Measurements from ENCODE around the gene CPLX1.

The CPLX1 gene

DNA sequence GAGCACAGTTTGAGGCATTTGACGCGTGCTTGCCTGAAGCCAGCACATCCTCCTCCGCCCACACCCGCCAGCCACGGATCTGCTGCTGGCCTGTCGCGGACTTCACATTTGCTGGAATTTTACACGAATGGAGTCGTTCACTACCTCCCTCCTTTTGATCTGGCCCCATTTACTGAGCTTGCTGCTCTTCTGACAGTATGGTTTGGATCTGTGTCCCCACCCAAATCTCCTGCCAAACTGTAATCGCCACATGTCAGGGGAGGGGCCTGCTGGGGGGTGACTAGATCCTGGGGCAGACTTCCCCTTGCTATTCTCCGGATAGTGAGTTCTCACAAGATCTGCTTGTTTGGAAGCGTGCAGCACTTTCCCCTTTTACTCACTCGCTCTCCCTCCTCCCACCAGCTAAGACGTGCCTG lies 19.9 kb upstream of the CPLX1 start:
- Histone ChIP-seq H3K27ac (ENCODE audit: low read depth in 2 of 2, low read length in 2 of 2) (no peak overlapping the region), H3K36me3 (ENCODE audit: control insufficient read depth in 2 of 2, insufficient read depth in 2 of 2, low read length in 2 of 2) (peaks cover 18% of the 10 kb centered on the region in 2 donors), H3K9ac (ENCODE audit: low read depth in 1 of 2, low read length in 2 of 2) (no peak overlapping the region)

DNA sequence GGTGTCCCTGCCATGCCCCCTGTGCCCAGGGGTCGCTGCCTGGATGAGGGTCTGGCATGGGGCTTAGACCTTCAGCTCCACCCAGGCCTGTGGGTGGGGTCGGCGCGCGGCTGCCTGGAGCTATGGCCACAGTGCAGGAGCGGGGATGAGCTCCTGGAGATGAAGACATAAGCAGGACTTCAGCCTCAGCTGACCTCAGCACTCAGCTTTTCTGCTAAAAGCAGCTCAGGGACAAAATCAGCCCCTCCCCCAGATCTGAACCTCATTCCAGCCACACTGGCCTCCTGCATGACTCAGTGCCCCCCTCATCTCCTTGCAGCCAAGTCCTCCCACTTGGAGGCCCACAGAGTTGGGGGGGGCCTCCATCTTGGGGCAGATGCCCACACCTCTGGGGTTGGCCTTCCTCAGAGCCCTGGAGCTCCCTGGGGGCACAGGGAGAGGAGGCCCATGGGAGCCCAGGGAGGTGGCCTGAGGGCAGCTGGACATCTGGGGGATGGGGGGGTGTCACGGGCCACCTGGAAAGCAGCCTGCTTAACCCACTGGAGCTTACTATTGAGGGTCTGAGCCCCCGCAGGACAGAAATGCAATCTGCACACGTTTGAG lies 19.4 kb upstream of the CPLX1 start:
- no peaks in the 10 kb centered on the region for H3K27me3 ChIP-seq (ENCODE audit: control insufficient read depth in 2 of 2, insufficient read depth in 2 of 2, low read length in 2 of 2)
- H3K4me1 ChIP-seq (ENCODE audit: control insufficient read depth in 2 of 2, insufficient read depth in 2 of 2, low read length in 2 of 2), result no peaks in the 10 kb centered on the region
- H3K9ac ChIP-seq (ENCODE audit: low read depth in 1 of 2, low read length in 2 of 2), result no peak overlapping the region
- H3K36me3 ChIP-seq (ENCODE audit: control insufficient read depth in 2 of 2, insufficient read depth in 2 of 2, low read length in 2 of 2), result peaks cover 17 to 18% of the 10 kb centered on the region in 2 donors
- H3K27ac ChIP-seq (ENCODE audit: low read depth in 2 of 2, low read length in 2 of 2), result no peak overlapping the region
- no peaks in the 10 kb centered on the region for H3K9me3 ChIP-seq (ENCODE audit: control insufficient read depth in 2 of 2, low read length in 2 of 2)
- H3K4me3 ChIP-seq (ENCODE audit: low read length in 2 of 2), result no peak overlapping the region

More for the DNA sequence above, 19.9 kb upstream of the CPLX1 start:
- no peaks in the 10 kb centered on the region for H3K9me3 ChIP-seq (ENCODE audit: control insufficient read depth in 2 of 2, low read length in 2 of 2)
- H3K4me3 ChIP-seq (ENCODE audit: low read length in 2 of 2), result no peak overlapping the region
- no peaks in the 10 kb centered on the region for H3K4me1 ChIP-seq (ENCODE audit: control insufficient read depth in 2 of 2, insufficient read depth in 2 of 2, low read length in 2 of 2)
- H3K27me3 ChIP-seq (ENCODE audit: control insufficient read depth in 2 of 2, insufficient read depth in 2 of 2, low read length in 2 of 2), result no peaks in the 10 kb centered on the region

DNA sequence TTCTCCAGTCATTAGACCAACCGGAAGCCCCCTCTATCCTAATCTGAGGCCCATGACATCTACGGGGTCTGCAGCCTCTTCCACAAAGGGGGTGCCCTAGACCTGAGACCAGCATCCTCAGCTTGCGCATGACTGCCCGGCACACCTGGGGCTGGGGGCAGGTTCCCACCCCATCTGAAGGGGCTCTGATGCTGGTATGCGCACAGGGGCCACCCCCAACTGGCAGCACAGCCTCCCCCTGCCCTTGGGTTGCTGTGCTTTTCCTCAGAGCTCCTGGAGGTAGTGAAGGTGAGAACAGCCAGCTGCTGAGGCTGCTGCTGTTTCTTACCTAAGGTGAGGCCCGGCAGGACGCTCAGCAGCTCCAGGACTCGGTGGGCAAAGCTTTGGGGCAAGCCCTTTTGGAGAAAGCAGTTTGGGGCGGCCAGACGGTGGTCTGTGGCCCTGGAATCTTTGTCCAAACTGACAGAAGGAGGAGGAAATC lies 18.9 kb upstream of the CPLX1 start:
- Histone ChIP-seq H3K9ac (ENCODE audit: low read depth in 1 of 2, low read length in 2 of 2) (no peak overlapping the region), H3K9me3 (ENCODE audit: control insufficient read depth in 2 of 2, low read length in 2 of 2) (no peaks in the 10 kb centered on the region), H3K27ac (ENCODE audit: low read depth in 2 of 2, low read length in 2 of 2) (no peak overlapping the region), H3K4me3 (ENCODE audit: low read length in 2 of 2) (no peak overlapping the region), H3K4me1 (ENCODE audit: control insufficient read depth in 2 of 2, insufficient read depth in 2 of 2, low read length in 2 of 2) (no peaks in the 10 kb centered on the region), H3K27me3 (ENCODE audit: control insufficient read depth in 2 of 2, insufficient read depth in 2 of 2, low read length in 2 of 2) (no peaks in the 10 kb centered on the region), H3K36me3 (ENCODE audit: control insufficient read depth in 2 of 2, insufficient read depth in 2 of 2, low read length in 2 of 2) (peaks cover 12 to 14% of the 10 kb centered on the region in 2 donors)

DNA sequence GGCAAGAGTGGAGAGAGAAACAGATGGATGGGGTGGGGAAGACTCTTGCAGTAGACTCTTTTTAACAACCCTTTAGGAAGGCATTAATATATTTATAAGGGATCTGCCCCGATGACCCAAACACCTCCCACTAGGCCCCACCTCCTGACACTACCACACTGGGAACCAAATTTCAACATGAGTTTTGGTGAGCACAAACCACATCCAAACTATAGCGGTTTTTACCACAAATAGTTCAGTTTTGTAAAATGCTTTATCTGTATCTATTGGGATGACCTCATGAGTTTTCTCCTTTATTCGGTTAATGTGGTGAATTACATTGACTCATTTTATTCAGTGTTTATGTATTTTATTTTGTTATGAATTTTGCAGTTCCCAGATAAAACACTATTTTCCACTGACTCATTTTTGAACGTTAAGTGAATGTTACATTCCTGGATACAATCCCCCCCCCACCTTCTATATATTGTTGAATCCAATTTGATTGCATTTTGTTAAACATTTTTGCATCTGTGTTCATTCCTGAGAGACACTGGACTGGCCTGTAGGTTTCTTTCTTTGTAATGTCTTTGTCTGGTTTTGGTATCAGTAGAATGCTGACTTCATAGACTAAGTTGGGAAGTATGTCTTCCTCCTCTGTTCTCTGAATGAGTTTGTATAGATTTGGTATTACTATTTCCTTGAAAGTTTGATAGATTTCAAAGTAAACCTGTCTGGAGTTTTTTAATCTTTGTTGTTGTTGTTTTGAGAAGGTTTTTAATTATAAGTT lies 13.9 kb upstream of the CPLX1 start:
- Histone ChIP-seq H3K27me3 (ENCODE audit: control insufficient read depth in 2 of 2, insufficient read depth in 2 of 2, low read length in 2 of 2) (no peaks in the 10 kb centered on the region), H3K27ac (ENCODE audit: low read depth in 2 of 2, low read length in 2 of 2) (no peak overlapping the region), H3K4me3 (ENCODE audit: low read length in 2 of 2) (no peak overlapping the region), H3K9ac (ENCODE audit: low read depth in 1 of 2, low read length in 2 of 2) (no peak overlapping the region), H3K9me3 (ENCODE audit: control insufficient read depth in 2 of 2, low read length in 2 of 2) (peaks cover 0 to 2% of the 10 kb centered on the region in 2 donors), H3K4me1 (ENCODE audit: control insufficient read depth in 2 of 2, insufficient read depth in 2 of 2, low read length in 2 of 2) (no peaks in the 10 kb centered on the region), H3K36me3 (ENCODE audit: control insufficient read depth in 2 of 2, insufficient read depth in 2 of 2, low read length in 2 of 2) (no peaks in the 10 kb centered on the region)

DNA sequence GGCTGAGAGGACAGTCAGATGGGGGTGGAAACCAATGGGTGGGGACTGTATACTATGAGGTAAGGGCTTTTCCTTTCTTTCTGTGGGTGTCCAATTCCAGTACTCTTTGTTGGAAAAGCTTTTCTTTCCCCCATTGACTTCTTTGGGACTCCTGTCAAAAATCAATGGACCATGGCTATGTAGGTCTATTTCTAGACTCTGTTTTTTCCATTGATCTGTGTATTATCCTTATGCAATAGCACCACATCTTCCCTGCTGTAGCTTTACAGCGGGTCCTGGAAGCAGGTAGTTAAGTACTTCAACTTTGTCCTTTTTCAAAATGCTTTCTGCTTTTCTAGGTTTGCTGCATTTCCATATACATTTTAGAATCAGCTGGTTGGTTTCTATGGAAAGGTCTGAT lies 11.8 kb upstream of the CPLX1 start:
- Histone ChIP-seq H3K36me3 (ENCODE audit: control insufficient read depth in 2 of 2, insufficient read depth in 2 of 2, low read length in 2 of 2) (no peaks in the 10 kb centered on the region), H3K27ac (ENCODE audit: low read depth in 2 of 2, low read length in 2 of 2) (no peak overlapping the region), H3K9ac (ENCODE audit: low read depth in 1 of 2, low read length in 2 of 2) (no peak overlapping the region), H3K4me1 (ENCODE audit: control insufficient read depth in 2 of 2, insufficient read depth in 2 of 2, low read length in 2 of 2) (no peaks in the 10 kb centered on the region), H3K27me3 (ENCODE audit: control insufficient read depth in 2 of 2, insufficient read depth in 2 of 2, low read length in 2 of 2) (no peaks in the 10 kb centered on the region), H3K4me3 (ENCODE audit: low read length in 2 of 2) (no peak overlapping the region), H3K9me3 (ENCODE audit: control insufficient read depth in 2 of 2, low read length in 2 of 2) (peaks cover 0 to 2% of the 10 kb centered on the region in 2 donors)

DNA sequence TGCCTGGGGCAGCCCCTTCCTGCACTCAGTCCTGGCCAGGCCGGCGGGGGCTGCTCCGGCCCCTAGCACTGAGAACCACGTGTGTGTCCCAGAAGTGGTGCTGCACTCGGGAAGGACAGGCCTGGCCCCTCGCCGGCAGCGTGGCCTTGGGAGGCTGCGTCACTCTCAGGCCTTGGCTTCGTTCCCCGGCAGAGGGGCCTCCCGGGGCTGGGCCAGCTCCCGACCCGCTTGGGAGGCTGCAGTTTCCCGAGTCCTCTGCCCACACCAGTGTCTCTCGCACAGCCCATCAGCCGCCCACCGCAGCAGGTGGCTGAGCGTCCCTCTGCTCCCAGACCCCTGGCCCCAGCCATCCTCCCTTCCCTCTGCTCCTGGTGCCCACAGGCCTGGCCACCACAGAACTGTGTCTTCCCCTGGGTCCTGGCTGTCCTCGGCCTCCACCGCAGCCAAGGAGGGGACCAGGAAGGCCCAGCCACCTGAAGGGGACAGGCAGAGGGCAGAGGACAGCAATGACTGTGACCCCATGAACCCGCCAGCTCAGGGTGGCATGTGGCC lies 10.9 kb upstream of the CPLX1 start:
- Histone ChIP-seq H3K27me3 (ENCODE audit: control insufficient read depth in 2 of 2, insufficient read depth in 2 of 2, low read length in 2 of 2) (no peaks in the 10 kb centered on the region), H3K9me3 (ENCODE audit: control insufficient read depth in 2 of 2, low read length in 2 of 2) (peaks cover 0 to 2% of the 10 kb centered on the region in 2 donors), H3K4me3 (ENCODE audit: low read length in 2 of 2) (no peak overlapping the region), H3K27ac (ENCODE audit: low read depth in 2 of 2, low read length in 2 of 2) (no peak overlapping the region), H3K36me3 (ENCODE audit: control insufficient read depth in 2 of 2, insufficient read depth in 2 of 2, low read length in 2 of 2) (no peaks in the 10 kb centered on the region), H3K9ac (ENCODE audit: low read depth in 1 of 2, low read length in 2 of 2) (no peak overlapping the region), H3K4me1 (ENCODE audit: control insufficient read depth in 2 of 2, insufficient read depth in 2 of 2, low read length in 2 of 2) (no peaks in the 10 kb centered on the region)

DNA sequence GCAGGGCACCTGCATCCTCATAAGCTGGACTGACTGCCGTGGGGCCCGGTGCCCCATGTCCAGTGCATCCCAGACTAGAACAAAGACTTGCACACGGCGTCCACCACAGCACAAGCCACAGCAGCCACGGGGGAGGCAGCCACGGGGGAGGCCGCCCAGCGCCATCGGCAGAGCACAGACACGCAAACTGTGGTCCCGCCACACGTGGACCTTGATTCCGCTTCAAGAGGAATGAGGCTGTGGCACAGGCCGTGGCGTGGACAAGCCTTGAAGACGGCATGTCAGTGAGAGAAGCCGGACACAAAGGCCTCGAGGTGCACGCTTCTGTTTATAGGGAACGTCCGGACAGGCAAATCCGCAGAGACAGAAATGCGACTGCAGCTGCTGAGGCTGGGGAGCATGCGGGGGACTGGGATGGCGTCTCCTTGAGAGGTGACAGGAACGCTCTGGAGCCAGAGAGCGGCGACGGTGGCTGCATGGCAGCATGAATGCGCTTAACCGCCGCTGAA lies 10.1 kb upstream of the CPLX1 start:
- Histone ChIP-seq H3K27me3 (ENCODE audit: control insufficient read depth in 2 of 2, insufficient read depth in 2 of 2, low read length in 2 of 2) (peaks cover 0 to 4% of the 10 kb centered on the region in 2 donors), H3K27ac (ENCODE audit: low read depth in 2 of 2, low read length in 2 of 2) (no peak overlapping the region), H3K4me1 (ENCODE audit: control insufficient read depth in 2 of 2, insufficient read depth in 2 of 2, low read length in 2 of 2) (no peaks in the 10 kb centered on the region), H3K36me3 (ENCODE audit: control insufficient read depth in 2 of 2, insufficient read depth in 2 of 2, low read length in 2 of 2) (no peaks in the 10 kb centered on the region), H3K9me3 (ENCODE audit: control insufficient read depth in 2 of 2, low read length in 2 of 2) (peaks cover 0 to 5% of the 10 kb centered on the region in 2 donors), H3K4me3 (ENCODE audit: low read length in 2 of 2) (no peak overlapping the region), H3K9ac (ENCODE audit: low read depth in 1 of 2, low read length in 2 of 2) (no peak overlapping the region)

DNA sequence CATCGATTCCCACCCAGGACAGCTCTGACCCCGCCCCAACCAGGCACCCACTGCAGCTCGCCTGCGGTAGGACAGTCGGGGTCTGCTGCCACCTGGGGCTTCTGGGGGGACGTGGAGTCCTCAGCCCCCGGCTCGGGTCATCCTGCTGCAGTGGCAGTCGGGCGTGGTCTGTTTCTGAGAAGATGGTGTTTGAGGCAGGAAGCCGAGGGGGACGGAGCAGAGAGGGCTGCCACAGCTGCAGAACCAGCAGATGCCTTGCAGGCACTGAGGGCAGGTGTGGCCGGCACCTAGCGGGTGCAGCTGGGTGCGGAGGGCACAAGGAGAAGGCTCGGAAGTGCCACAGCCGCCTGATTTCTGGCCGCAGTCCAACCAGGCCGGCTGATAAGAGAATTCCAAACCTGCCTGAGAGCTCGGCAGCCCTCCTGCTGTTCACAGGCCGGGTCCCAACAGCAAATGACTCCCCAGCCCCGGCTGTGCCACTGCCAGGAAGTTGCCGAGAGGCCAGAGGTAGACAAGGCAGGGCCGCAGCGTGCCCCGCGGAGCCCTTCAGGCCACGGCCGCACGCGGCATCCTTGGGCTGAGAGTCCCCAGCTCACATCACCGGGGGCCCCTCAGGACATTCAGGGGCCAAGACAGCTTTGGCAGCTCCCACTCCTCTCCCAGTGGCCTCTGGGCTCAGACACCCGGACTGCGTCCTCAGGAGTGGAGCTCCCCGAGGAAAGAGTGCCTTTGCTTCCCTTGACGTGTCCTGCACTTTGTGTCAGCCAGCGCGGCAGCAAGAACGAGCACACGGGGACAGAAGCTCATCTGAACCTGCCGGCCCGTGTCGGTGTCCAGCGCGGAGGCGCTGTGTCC lies 9.4 kb upstream of the CPLX1 start:
- peaks cover 0 to 5% of the 10 kb centered on the region in 2 donors for H3K9me3 ChIP-seq (ENCODE audit: control insufficient read depth in 2 of 2, low read length in 2 of 2)
- no peak overlapping the region for H3K27ac ChIP-seq (ENCODE audit: low read depth in 2 of 2, low read length in 2 of 2)
- H3K4me1 ChIP-seq (ENCODE audit: control insufficient read depth in 2 of 2, insufficient read depth in 2 of 2, low read length in 2 of 2), result no peaks in the 10 kb centered on the region
- H3K27me3 ChIP-seq (ENCODE audit: control insufficient read depth in 2 of 2, insufficient read depth in 2 of 2, low read length in 2 of 2), result peaks cover 0 to 5% of the 10 kb centered on the region in 2 donors
- H3K4me3 ChIP-seq (ENCODE audit: low read length in 2 of 2), result no peak overlapping the region
- H3K36me3 ChIP-seq (ENCODE audit: control insufficient read depth in 2 of 2, insufficient read depth in 2 of 2, low read length in 2 of 2), result no peaks in the 10 kb centered on the region
- no peak overlapping the region for H3K9ac ChIP-seq (ENCODE audit: low read depth in 1 of 2, low read length in 2 of 2)

DNA sequence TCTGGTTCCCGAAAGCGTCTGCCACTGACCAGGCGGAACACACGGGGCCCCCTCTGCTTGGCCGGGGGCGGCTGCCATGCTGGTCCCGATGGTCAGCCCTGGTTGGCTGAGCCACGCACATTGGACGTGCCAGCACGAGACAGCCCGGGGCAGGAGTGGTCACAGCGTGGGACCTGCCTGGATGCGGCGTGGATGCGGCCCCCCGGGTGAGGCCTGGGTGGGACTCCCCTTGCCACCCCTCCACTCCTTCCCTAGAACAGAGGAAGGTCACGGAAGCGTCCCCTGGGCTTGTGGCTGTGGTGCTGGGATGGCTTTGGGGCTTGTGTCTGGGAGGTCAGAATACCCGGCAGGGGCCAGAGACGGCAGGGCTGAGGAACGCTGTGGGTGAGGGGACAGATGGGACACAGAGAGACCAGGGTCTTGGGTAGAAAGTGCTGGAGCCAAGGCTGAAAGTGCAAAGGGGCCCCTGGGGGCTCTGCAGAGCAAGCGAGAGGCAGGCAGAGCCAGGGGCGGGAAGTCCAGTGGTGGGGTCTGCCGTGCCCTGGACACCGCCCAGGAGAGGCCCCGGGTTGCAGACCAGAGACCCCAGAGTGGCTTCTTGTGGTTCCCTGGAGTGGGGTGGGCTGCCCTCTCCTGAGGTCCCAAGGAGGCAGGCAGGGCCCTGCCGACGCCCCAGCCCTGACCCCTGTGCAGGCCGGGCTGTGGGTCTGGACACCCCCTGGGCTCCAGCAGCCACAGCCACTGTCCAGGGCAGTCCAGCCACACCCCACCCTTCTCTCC lies 8.6 kb upstream of the CPLX1 start:
- H3K4me1 ChIP-seq (ENCODE audit: control insufficient read depth in 2 of 2, insufficient read depth in 2 of 2, low read length in 2 of 2), result no peaks in the 10 kb centered on the region
- H3K9me3 ChIP-seq (ENCODE audit: control insufficient read depth in 2 of 2, low read length in 2 of 2), result peaks cover 0 to 5% of the 10 kb centered on the region in 2 donors
- no peak overlapping the region for H3K9ac ChIP-seq (ENCODE audit: low read depth in 1 of 2, low read length in 2 of 2)
- H3K36me3 ChIP-seq (ENCODE audit: control insufficient read depth in 2 of 2, insufficient read depth in 2 of 2, low read length in 2 of 2), result no peaks in the 10 kb centered on the region
- no peak overlapping the region for H3K27ac ChIP-seq (ENCODE audit: low read depth in 2 of 2, low read length in 2 of 2)
- peaks cover 0 to 6% of the 10 kb centered on the region in 2 donors for H3K27me3 ChIP-seq (ENCODE audit: control insufficient read depth in 2 of 2, insufficient read depth in 2 of 2, low read length in 2 of 2)
- no peak overlapping the region for H3K4me3 ChIP-seq (ENCODE audit: low read length in 2 of 2)

Measured in mucosa of rectum (tissue), 2 donors.